Loucy (cell line): ENCODE measurements around the gene DNMT3B.

Source experiments
- EZH2phosphoT487 ChIP-seq: fragments of 200-600 bp; IDR thresholded peaks from 2 replicates; pipeline ENCODE4 v1.6.1; 2018; ENCODE audit warnings: antibody characterized with exemption, mild to moderate bottlenecking, moderate library complexity, borderline replicate concordance
- TF ChIP-seq, protein P1 (sequence below): fragments of 200-600 bp; sonication (generic); conservative IDR thresholded peaks from 2 replicates; pipeline ENCODE4 v1.5.1; 2014; ENCODE audit warnings: mild to moderate bottlenecking, antibody characterized with exemption, low read length

DNA sequence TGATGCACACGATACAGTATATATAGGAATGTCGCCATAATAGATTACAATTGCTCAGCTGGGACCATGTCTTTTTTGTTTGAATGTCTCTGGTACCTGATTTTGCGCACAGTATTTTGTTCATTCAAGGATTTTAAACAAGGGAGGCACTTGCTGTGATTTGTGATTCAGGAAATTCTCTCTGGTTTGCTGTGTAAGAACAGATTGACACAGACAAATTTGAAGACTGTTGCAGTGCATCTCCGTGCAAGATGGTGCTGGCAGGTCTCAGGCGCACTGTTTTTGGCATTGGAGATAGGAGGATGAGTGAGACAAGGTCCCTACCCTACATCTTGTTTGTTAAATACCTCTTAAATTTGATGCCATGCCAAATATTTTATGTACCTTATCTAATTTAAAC, 60.0 kb downstream of the DNMT3B start:
- TF ChIP-seq, protein P1, sequence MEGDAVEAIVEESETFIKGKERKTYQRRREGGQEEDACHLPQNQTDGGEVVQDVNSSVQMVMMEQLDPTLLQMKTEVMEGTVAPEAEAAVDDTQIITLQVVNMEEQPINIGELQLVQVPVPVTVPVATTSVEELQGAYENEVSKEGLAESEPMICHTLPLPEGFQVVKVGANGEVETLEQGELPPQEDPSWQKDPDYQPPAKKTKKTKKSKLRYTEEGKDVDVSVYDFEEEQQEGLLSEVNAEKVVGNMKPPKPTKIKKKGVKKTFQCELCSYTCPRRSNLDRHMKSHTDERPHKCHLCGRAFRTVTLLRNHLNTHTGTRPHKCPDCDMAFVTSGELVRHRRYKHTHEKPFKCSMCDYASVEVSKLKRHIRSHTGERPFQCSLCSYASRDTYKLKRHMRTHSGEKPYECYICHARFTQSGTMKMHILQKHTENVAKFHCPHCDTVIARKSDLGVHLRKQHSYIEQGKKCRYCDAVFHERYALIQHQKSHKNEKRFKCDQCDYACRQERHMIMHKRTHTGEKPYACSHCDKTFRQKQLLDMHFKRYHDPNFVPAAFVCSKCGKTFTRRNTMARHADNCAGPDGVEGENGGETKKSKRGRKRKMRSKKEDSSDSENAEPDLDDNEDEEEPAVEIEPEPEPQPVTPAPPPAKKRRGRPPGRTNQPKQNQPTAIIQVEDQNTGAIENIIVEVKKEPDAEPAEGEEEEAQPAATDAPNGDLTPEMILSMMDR = no peak
- TF ChIP-seq EZH2phosphoT487 = no peak
